Measurements from ENCODE around the gene S100A4. TPM values are rescaled to one million over a fixed set of nuclear protein-coding genes. Genes with fewer than 3 reads are reported as not detected.

Gene S100A4
- total RNA-seq, 4 donors from 2014 or later = 40.8 to 138 (median 78.6) TPM

- peak; percentile 6 for DNase-seq
- Histone ChIP-seq H3K36me3 (no peaks in the 10 kb centered on the region), H3K4me1 (peaks cover 48 to 73% (median 60%) of the 10 kb centered on the region in 4 donors), H3K27ac (peak overlapping the region; percentile 84 to 92 (median 90)), H3K27me3 (no peaks in the 10 kb centered on the region), H3K4me3 (no peak overlapping the region), H3K9me3 (no peaks in the 10 kb centered on the region)
- intact Hi-C loops (cut with DNase I; ENCODE audit: low total_unique reads) (no loop called here), in situ Hi-C loops (cut with MboI; ENCODE audit: low pct_ligation_motif_present in 1 of 4, low pct_unique_long_range_greater_than_20kb in 1 of 4, low sequenced_read_pairs in 3 of 4) (loop anchor here in 1 of 4 donors (25.0 kb wide), 1 partner anchor 440 kb away; the partner anchor contains the start of genes JTB, RAB13 and RPS27)
- TF ChIP-seq, protein P1, sequence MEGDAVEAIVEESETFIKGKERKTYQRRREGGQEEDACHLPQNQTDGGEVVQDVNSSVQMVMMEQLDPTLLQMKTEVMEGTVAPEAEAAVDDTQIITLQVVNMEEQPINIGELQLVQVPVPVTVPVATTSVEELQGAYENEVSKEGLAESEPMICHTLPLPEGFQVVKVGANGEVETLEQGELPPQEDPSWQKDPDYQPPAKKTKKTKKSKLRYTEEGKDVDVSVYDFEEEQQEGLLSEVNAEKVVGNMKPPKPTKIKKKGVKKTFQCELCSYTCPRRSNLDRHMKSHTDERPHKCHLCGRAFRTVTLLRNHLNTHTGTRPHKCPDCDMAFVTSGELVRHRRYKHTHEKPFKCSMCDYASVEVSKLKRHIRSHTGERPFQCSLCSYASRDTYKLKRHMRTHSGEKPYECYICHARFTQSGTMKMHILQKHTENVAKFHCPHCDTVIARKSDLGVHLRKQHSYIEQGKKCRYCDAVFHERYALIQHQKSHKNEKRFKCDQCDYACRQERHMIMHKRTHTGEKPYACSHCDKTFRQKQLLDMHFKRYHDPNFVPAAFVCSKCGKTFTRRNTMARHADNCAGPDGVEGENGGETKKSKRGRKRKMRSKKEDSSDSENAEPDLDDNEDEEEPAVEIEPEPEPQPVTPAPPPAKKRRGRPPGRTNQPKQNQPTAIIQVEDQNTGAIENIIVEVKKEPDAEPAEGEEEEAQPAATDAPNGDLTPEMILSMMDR (IDR thresholded peaks at IDR 0.05) = no peak
- TF ChIP-seq POLR2AphosphoS5 (IDR thresholded peaks at IDR 0.05) (no peak), EP300 (IDR thresholded peaks at IDR 0.05; ENCODE audit: low read depth) (no peak), POLR2A (IDR thresholded peaks at IDR 0.05) (no peak)
- 81 to 83% methylated on average over 3 to 14 of the region's 14 CpGs for WGBS, 2 donors (ENCODE audit: low coverage in 1 of 2)
These were observed 1.4 kb upstream of the S100A4 start for GRCh38 chr1:153546796-153547559.

GRCh38 chr1:153546371-153546770 is 765 bp upstream of the S100A4 start:
- in situ Hi-C loops (cut with MboI; ENCODE audit: low pct_ligation_motif_present in 1 of 4, low pct_unique_long_range_greater_than_20kb in 1 of 4, low sequenced_read_pairs in 3 of 4) (loop anchor here in 1 of 4 donors (25.0 kb wide), 1 partner anchor 441 kb away; the partner anchor contains the start of genes JTB, RAB13 and RPS27), intact Hi-C loops (cut with DNase I; ENCODE audit: low total_unique reads) (no loop called here)
- Histone ChIP-seq H3K4me3 (peak overlapping the region in 1 of 4 donors; percentile 39), H3K36me3 (no peaks in the 10 kb centered on the region), H3K9me3 (no peaks in the 10 kb centered on the region), H3K27ac (peak overlapping the region; percentile 84 to 92 (median 90)), H3K27me3 (no peaks in the 10 kb centered on the region), H3K4me1 (peaks cover 48 to 77% (median 60%) of the 10 kb centered on the region in 4 donors)
- DNase-seq = no peak
- no peak for TF ChIP-seq POLR2AphosphoS5 (IDR thresholded peaks at IDR 0.05)
- no peak for TF ChIP-seq POLR2A (IDR thresholded peaks at IDR 0.05)
- TF ChIP-seq EP300 (IDR thresholded peaks at IDR 0.05; ENCODE audit: low read depth) = no peak
- TF ChIP-seq, protein P1 (IDR thresholded peaks at IDR 0.05) = no peak
- WGBS, 2 donors (ENCODE audit: low coverage in 1 of 2) = 78 to 93% methylated on average over 8 of the region's 8 CpGs

DNA sequence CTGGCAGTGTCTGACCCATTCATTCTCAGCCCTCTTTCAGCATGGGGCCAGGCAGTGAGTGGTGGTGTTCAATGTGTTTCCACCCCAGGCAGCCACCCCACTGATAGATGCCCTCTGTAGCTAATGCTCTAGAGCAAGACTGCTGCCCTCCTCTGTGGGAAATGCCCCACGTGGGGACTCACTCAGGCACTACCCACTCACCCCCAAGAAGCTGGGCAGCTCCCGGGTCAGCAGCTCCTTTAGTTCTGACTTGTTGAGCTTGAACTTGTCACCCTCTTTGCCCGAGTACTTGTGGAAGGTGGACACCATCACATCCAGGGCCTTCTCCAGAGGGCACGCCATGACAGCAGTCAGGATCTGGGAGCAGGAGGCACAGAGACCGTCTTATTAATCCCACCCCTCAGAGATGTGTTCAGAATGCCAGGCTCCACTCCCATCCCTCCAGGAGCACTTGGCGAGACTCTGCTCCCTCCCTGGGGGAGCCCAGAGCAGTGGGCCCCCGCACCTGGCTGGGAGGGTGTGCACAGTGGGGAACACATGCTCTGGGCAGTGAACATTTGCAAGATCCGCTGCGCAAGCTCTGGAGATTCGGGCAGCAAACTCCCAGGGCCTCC is 1.0 kb downstream of the S100A4 start:
- in situ Hi-C loops (cut with MboI; ENCODE audit: low pct_ligation_motif_present in 1 of 4, low pct_unique_long_range_greater_than_20kb in 1 of 4, low sequenced_read_pairs in 3 of 4) (loop anchor here in 1 of 4 donors (25.0 kb wide), 1 partner anchor 443 kb away; the partner anchor contains the start of genes JTB, RAB13 and RPS27), intact Hi-C loops (cut with DNase I; ENCODE audit: low total_unique reads) (no loop called here)
- H3K36me3 ChIP-seq = no peaks in the 10 kb centered on the region
- DNase-seq = no peak
- no peak for TF ChIP-seq POLR2A (IDR thresholded peaks at IDR 0.05)
- TF ChIP-seq, protein P1 (IDR thresholded peaks at IDR 0.05) = no peak
- TF ChIP-seq POLR2AphosphoS5 (IDR thresholded peaks at IDR 0.05) = no peak
- TF ChIP-seq EP300 (IDR thresholded peaks at IDR 0.05; ENCODE audit: low read depth) = no peak
- peaks cover 48 to 78% (median 59%) of the 10 kb centered on the region in 4 donors for H3K4me1 ChIP-seq
- H3K27me3 ChIP-seq = no peaks in the 10 kb centered on the region
- H3K9me3 ChIP-seq = no peaks in the 10 kb centered on the region
- WGBS, 2 donors (ENCODE audit: low coverage in 1 of 2) = 26% methylated on average over 10 of the region's 10 CpGs; no CpG with 5 or more reads in 1 of the 2 donors
- peak overlapping the region; percentile 84 to 92 (median 90) for H3K27ac ChIP-seq
- H3K4me3 ChIP-seq = peak overlapping the region in 3 of 4 donors; percentile 5 to 39 (median 35)

GRCh38 chr1:153543736-153544135 is 1.9 kb downstream of the S100A4 start:
- H3K27ac ChIP-seq = peak overlapping the region; percentile 84 to 92 (median 90)
- H3K36me3 ChIP-seq = no peaks in the 10 kb centered on the region
- DNase-seq = no peak
- intact Hi-C loops (cut with DNase I; ENCODE audit: low total_unique reads) = no loop called here
- H3K27me3 ChIP-seq = no peaks in the 10 kb centered on the region
- H3K4me1 ChIP-seq = peaks cover 40 to 73% (median 52%) of the 10 kb centered on the region in 4 donors
- TF ChIP-seq, protein P1 (IDR thresholded peaks at IDR 0.05) = no peak
- TF ChIP-seq POLR2A (IDR thresholded peaks at IDR 0.05) (no peak), EP300 (IDR thresholded peaks at IDR 0.05; ENCODE audit: low read depth) (no peak), POLR2AphosphoS5 (IDR thresholded peaks at IDR 0.05) (no peak)
- WGBS, 2 donors (ENCODE audit: low coverage in 1 of 2) = 79 to 100% methylated on average over 1 to 4 of the region's 4 CpGs
- no peaks in the 10 kb centered on the region for H3K9me3 ChIP-seq
- in situ Hi-C loops (cut with MboI; ENCODE audit: low pct_ligation_motif_present in 1 of 4, low pct_unique_long_range_greater_than_20kb in 1 of 4, low sequenced_read_pairs in 3 of 4) = loop anchor here in 1 of 4 donors (25.0 kb wide), 1 partner anchor 444 kb away; the partner anchor contains the start of genes JTB, RAB13 and RPS27
- H3K4me3 ChIP-seq = no peak overlapping the region

Measured in transverse colon (tissue), 4 donors.